ENCODE results near the gene ATP6V1C2. TPM values are rescaled to one million over a fixed set of nuclear protein-coding genes. Genes with fewer than 3 reads are reported as not detected.

The ATP6V1C2 gene
- polyA plus RNA-seq, 1 donor from 2014 or later, result not detected

DNA sequence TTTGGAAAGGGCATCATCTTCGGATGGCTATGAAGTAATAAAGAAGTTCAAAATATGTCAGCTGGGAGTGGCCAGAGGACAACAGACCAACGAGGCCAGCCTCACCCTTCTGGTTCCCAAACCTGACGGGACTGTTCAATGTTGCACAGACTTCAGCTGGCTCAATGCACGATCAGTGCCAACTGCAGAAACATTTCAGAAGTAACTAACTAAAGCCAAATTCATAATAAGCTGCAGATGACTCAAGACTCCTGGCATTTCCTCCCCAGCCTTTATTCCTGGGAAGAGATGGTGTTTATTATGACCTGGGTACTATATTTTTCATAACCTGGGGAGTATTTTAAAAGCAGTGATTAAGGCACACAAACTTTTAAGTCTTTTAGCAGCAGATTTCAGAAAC is 3.8 kb upstream of the ATP6V1C2 start:
- Histone ChIP-seq H2AFZ (ENCODE audit: low read depth, low read length) (no peak overlapping the region), H3K4me2 (ENCODE audit: low read length) (no peak overlapping the region)

DNA sequence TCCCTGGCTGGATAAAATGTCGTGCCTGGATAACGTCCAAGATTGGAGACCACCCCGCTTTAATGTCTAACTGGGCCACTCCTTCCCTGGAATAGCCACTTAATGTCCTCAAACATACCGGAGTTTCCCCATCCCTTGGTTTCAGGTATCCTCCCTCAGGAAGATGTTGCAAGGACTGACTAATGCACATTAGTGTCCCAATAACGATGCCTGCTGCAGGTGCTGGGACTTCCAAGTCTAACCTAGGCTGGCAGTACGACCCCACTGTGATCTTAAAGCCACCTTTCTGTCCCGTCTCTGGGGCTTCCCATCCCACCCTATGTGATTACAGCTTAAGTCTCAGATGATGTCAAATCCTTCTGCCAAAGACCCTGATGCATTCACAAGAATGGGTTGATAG is 1.1 kb upstream of the ATP6V1C2 start:
- Histone ChIP-seq H3F3A (ENCODE audit: insufficient read depth, low read length, poor library complexity, severe bottlenecking) (no peaks in the 10 kb centered on the region), H3K4me3 (ENCODE audit: low read length) (no peak overlapping the region), H3K36me3 (ENCODE audit: insufficient read depth, low read length) (no peaks in the 10 kb centered on the region), H3K4me2 (ENCODE audit: low read length) (no peak overlapping the region), H4K20me1 (ENCODE audit: insufficient read depth) (no peaks in the 10 kb centered on the region), H3K27ac (ENCODE audit: low read length) (no peak overlapping the region), H3K9me3 (ENCODE audit: low read length) (no peaks in the 10 kb centered on the region), H3K79me2 (replicated peaks; ENCODE audit: insufficient read depth, low read length) (no peaks in the 10 kb centered on the region), H3K9ac (ENCODE audit: low read length) (no peak overlapping the region), H3K9me2 (ENCODE audit: insufficient read depth, low read length) (no peaks in the 10 kb centered on the region), H3K27me3 (ENCODE audit: insufficient read depth, low read depth, low read length) (peaks cover 51% of the 10 kb centered on the region), H2AFZ (ENCODE audit: low read depth, low read length) (no peak overlapping the region)
- TF ChIP-seq SMC3 (conservative IDR thresholded peaks at IDR 0.05; ENCODE audit: poor library complexity) (no peak), MXI1 (conservative IDR thresholded peaks at IDR 0.05; ENCODE audit: poor library complexity, severe bottlenecking) (no peak), TAF1 (IDR thresholded peaks at IDR 0.05; ENCODE audit: low read depth) (no peak), EP300 (conservative IDR thresholded peaks at IDR 0.05; ENCODE audit: poor library complexity, severe bottlenecking) (no peak), EZH2 (IDR thresholded peaks at IDR 0.05; ENCODE audit: borderline replicate concordance, insufficient read depth, low read length, poor library complexity, severe bottlenecking) (no peak), POLR2AphosphoS5 (IDR thresholded peaks at IDR 0.05) (no peak)
- TF ChIP-seq, protein P1, sequence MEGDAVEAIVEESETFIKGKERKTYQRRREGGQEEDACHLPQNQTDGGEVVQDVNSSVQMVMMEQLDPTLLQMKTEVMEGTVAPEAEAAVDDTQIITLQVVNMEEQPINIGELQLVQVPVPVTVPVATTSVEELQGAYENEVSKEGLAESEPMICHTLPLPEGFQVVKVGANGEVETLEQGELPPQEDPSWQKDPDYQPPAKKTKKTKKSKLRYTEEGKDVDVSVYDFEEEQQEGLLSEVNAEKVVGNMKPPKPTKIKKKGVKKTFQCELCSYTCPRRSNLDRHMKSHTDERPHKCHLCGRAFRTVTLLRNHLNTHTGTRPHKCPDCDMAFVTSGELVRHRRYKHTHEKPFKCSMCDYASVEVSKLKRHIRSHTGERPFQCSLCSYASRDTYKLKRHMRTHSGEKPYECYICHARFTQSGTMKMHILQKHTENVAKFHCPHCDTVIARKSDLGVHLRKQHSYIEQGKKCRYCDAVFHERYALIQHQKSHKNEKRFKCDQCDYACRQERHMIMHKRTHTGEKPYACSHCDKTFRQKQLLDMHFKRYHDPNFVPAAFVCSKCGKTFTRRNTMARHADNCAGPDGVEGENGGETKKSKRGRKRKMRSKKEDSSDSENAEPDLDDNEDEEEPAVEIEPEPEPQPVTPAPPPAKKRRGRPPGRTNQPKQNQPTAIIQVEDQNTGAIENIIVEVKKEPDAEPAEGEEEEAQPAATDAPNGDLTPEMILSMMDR (IDR thresholded peaks at IDR 0.05; ENCODE audit: poor library complexity, severe bottlenecking), result no peak

More for the DNA sequence above, 3.8 kb upstream of the ATP6V1C2 start:
- H3K27ac ChIP-seq (ENCODE audit: low read length), result no peak overlapping the region
- H4K20me1 ChIP-seq (ENCODE audit: insufficient read depth), result no peaks in the 10 kb centered on the region
- TF ChIP-seq SMC3 (conservative IDR thresholded peaks at IDR 0.05; ENCODE audit: poor library complexity) (no peak), EZH2 (IDR thresholded peaks at IDR 0.05; ENCODE audit: borderline replicate concordance, insufficient read depth, low read length, poor library complexity, severe bottlenecking) (no peak), RAD21 (conservative IDR thresholded peaks at IDR 0.05) (no peak), TAF1 (IDR thresholded peaks at IDR 0.05; ENCODE audit: low read depth) (no peak), MXI1 (conservative IDR thresholded peaks at IDR 0.05; ENCODE audit: poor library complexity, severe bottlenecking) (no peak), EP300 (conservative IDR thresholded peaks at IDR 0.05; ENCODE audit: poor library complexity, severe bottlenecking) (no peak), POLR2AphosphoS5 (IDR thresholded peaks at IDR 0.05) (no peak)
- TF ChIP-seq, protein P2, sequence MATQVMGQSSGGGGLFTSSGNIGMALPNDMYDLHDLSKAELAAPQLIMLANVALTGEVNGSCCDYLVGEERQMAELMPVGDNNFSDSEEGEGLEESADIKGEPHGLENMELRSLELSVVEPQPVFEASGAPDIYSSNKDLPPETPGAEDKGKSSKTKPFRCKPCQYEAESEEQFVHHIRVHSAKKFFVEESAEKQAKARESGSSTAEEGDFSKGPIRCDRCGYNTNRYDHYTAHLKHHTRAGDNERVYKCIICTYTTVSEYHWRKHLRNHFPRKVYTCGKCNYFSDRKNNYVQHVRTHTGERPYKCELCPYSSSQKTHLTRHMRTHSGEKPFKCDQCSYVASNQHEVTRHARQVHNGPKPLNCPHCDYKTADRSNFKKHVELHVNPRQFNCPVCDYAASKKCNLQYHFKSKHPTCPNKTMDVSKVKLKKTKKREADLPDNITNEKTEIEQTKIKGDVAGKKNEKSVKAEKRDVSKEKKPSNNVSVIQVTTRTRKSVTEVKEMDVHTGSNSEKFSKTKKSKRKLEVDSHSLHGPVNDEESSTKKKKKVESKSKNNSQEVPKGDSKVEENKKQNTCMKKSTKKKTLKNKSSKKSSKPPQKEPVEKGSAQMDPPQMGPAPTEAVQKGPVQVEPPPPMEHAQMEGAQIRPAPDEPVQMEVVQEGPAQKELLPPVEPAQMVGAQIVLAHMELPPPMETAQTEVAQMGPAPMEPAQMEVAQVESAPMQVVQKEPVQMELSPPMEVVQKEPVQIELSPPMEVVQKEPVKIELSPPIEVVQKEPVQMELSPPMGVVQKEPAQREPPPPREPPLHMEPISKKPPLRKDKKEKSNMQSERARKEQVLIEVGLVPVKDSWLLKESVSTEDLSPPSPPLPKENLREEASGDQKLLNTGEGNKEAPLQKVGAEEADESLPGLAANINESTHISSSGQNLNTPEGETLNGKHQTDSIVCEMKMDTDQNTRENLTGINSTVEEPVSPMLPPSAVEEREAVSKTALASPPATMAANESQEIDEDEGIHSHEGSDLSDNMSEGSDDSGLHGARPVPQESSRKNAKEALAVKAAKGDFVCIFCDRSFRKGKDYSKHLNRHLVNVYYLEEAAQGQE (IDR thresholded peaks at IDR 0.05; ENCODE audit: borderline replicate concordance), result no peak
- TF ChIP-seq, protein P1 (IDR thresholded peaks at IDR 0.05; ENCODE audit: poor library complexity, severe bottlenecking), result no peak
- no peak overlapping the region for H3K9ac ChIP-seq (ENCODE audit: low read length)
- H3K36me3 ChIP-seq (ENCODE audit: insufficient read depth, low read length), result no peaks in the 10 kb centered on the region
- no peaks in the 10 kb centered on the region for H3K79me2 ChIP-seq (replicated peaks; ENCODE audit: insufficient read depth, low read length)
- H3K9me2 ChIP-seq (ENCODE audit: insufficient read depth, low read length), result no peaks in the 10 kb centered on the region
- no peaks in the 10 kb centered on the region for H3F3A ChIP-seq (ENCODE audit: insufficient read depth, low read length, poor library complexity, severe bottlenecking)
- no peak overlapping the region for H3K4me3 ChIP-seq (ENCODE audit: low read length)
- H3K9me3 ChIP-seq (ENCODE audit: low read length), result no peaks in the 10 kb centered on the region
- peaks cover 34% of the 10 kb centered on the region for H3K27me3 ChIP-seq (ENCODE audit: insufficient read depth, low read depth, low read length)

Data from neural cell (in vitro differentiated cells).